PC-9 (cell line): ENCODE measurements around the gene NVL.

ENCODE experiments used
- CTCF ChIP-seq: fragments of 200-600 bp; sonication (generic); conservative IDR thresholded peaks from 2 replicates; pipeline ENCODE4 v1.6.1; 2017; ENCODE audit warnings: mixed run types, antibody characterized with exemption, mild to moderate bottlenecking, moderate library complexity
- EZH2 ChIP-seq: fragments of 200-600 bp; sonication (generic); IDR thresholded peaks from 2 replicates; pipeline ENCODE4 v1.8.0; 2017; ENCODE audit warnings: antibody characterized with exemption, low read depth

GRCh38 chr1:224356685-224357625 is 27.0 kb upstream of the NVL start, which contains the start of gene CNIH4:
- no peak for TF ChIP-seq CTCF
- TF ChIP-seq EZH2 = no peak
